ENCODE results near the gene ELP5. TPM values are rescaled to one million over a fixed set of nuclear protein-coding genes. Genes with fewer than 3 reads are reported as not detected.

ELP5 gene
- total RNA-seq, 1 experiment from 2014 or later = 49.6 TPM

GRCh38 chr17:7224661-7225111 is 27.3 kb upstream of the ELP5 start:
- H3K4me3 Mint-ChIP-seq = no peak overlapping the region
- H2BK5ac ChIP-seq (ENCODE audit: insufficient read length, low read length) = no peak overlapping the region
- WGBS (ENCODE audit: extremely low coverage, insufficient read length, low lambda C conversion rate) = no CpG with 5 or more reads among the region's 15 CpGs
- peaks cover 37 to 85% (median 74%) of the 10 kb centered on the region in 3 experiments; a peak in 6 of 7 replicates for H3K36me3 Mint-ChIP-seq (ENCODE audit: insufficient read depth in 1 of 3, low read depth in 3 of 3)
- no peak for DNase-seq
- peaks cover 14 to 18% of the 10 kb centered on the region in 2 experiments for H3K4me1 Mint-ChIP-seq
- H4K8ac ChIP-seq (replicated peaks; ENCODE audit: insufficient read length, low read depth, low read length) = no peak overlapping the region
- H2AFZ ChIP-seq (ENCODE audit: low read length) = no peak overlapping the region
- H3K4ac ChIP-seq (ENCODE audit: low read depth, low read length) = no peak overlapping the region
- no peak overlapping the region for H2AK5ac ChIP-seq (ENCODE audit: insufficient read length, low read length)
- H3K9me3 ChIP-seq (ENCODE audit: control insufficient read depth, low read depth, low read length) = no peaks in the 10 kb centered on the region
- no peak overlapping the region for H3K56ac ChIP-seq (ENCODE audit: insufficient read length, low read depth, low read length)
- H2BK15ac ChIP-seq (ENCODE audit: low read depth, low read length) = no peak overlapping the region
- peaks cover 1% of the 10 kb centered on the region; the same call in 1 of the 2 replicates for H3K27me3 Mint-ChIP-seq (ENCODE audit: low read depth)
- no peak overlapping the region for H3K23ac ChIP-seq (ENCODE audit: insufficient read length, low read depth, low read length)
- H4K5ac ChIP-seq (ENCODE audit: insufficient read length, low read depth, low read length) = no peak overlapping the region
- no peaks in the 10 kb centered on the region for H3K4me1 ChIP-seq (ENCODE audit: insufficient read depth, low read length)
- no peak overlapping the region for H3K4me2 ChIP-seq (ENCODE audit: insufficient read depth, insufficient read length, low read length)
- peaks cover 5% of the 10 kb centered on the region for H3K23me2 ChIP-seq (ENCODE audit: insufficient read length, low read depth, low read length, poor library complexity, severe bottlenecking)
- no peak overlapping the region for H3T11ph ChIP-seq (ENCODE audit: low read length)
- H3K27ac ChIP-seq (ENCODE audit: insufficient read length, low read depth, low read length) = no peak overlapping the region
- no peak overlapping the region for H3K14ac ChIP-seq (ENCODE audit: insufficient read depth, low read length)
- H4K20me1 ChIP-seq (ENCODE audit: control insufficient read depth, insufficient read depth, insufficient read length) = no peaks in the 10 kb centered on the region
- H2BK20ac ChIP-seq (ENCODE audit: low read depth, low read length, poor library complexity, severe bottlenecking) = no peak overlapping the region
- no peak overlapping the region for H4K91ac ChIP-seq (ENCODE audit: insufficient read length, low read depth, low read length)
- no peak overlapping the region for H3K9ac ChIP-seq (ENCODE audit: extremely low read depth, insufficient read length, low read length)
- H3K27ac Mint-ChIP-seq = no peak overlapping the region; a peak in 2 of 7 replicates
- no peaks in the 10 kb centered on the region for H3K27me3 ChIP-seq (ENCODE audit: insufficient read depth, low read length)
- no peaks in the 10 kb centered on the region for H3K79me2 ChIP-seq (ENCODE audit: insufficient read depth, low read length)
- H2BK12ac ChIP-seq (ENCODE audit: insufficient read length, low read depth, low read length) = no peak overlapping the region
- no peak overlapping the region for H3K18ac ChIP-seq (ENCODE audit: insufficient read length, low read depth, low read length)
- no peak for TF ChIP-seq CTCF (conservative IDR thresholded peaks at IDR 0.05)
- no peaks in the 10 kb centered on the region; a peak in 1 of 5 replicates for H3K9me3 Mint-ChIP-seq
- H2BK120ac ChIP-seq (ENCODE audit: low read depth, low read length, poor library complexity, severe bottlenecking) = no peak overlapping the region
- no peaks in the 10 kb centered on the region for H3K79me1 ChIP-seq (ENCODE audit: insufficient read depth, low read depth, low read length, poor library complexity, severe bottlenecking)
